ENCODE results near the gene RNASEH2A. TPM values are rescaled to one million over a fixed set of nuclear protein-coding genes. Genes with fewer than 3 reads are reported as not detected.

RNASEH2A gene
- total and polyA plus RNA-seq, 2 of the 4 experiments (the other 2 are of a cell fraction), result 34.9 to 44.6 TPM

DNA sequence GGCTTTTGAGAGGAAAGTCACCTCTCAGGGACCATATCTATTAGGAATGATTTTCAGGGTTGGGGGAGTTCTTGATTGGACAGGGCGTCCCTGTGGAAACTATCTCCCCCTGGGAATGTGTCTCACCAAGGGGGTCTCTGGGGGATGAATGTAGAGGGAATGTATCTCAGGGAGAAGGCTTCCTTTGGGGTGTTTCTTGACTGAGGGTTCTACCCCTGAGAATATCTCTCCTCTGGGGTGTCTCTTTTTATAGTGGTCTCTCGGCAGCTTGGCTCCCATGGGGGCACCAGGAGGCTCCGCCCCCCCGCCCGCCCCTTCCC lies 27.0 kb downstream of the RNASEH2A start:
- no peak overlapping the region for H2AFZ ChIP-seq (replicated peaks; ENCODE audit: low read length, poor library complexity)
- no peak overlapping the region for H2BK20ac ChIP-seq (ENCODE audit: low read depth, low read length)
- H3K9me1 ChIP-seq (ENCODE audit: insufficient read depth, low read length), result 0 out of 2 replicates have a peak, but pooled peaks cover 8% of the 10 kb centered on the region
- no peak overlapping the region for H2BK120ac ChIP-seq (ENCODE audit: low read depth, low read length)
- H2AK9ac ChIP-seq (replicated peaks; ENCODE audit: low read depth, low read length, poor library complexity), result no peak overlapping the region
- H3K14ac ChIP-seq (replicated peaks; ENCODE audit: low read depth, low read length), result no peak overlapping the region
- BruUV-seq (replicated peaks), result no TSS peak
- H3K4me2 ChIP-seq (ENCODE audit: low read depth, low read length), result no peak overlapping the region
- dilution Hi-C loops (cut with HindIII; ENCODE audit: low sequenced_read_pairs, unreplicated experiment), result no loop called here
- H3K9ac ChIP-seq (ENCODE audit: low read depth, low read length), result no peak overlapping the region
- intact Hi-C loops (cut with micrococcal nuclease), result no loop called here
- no peak overlapping the region for H3K27ac ChIP-seq (ENCODE audit: insufficient read depth, low read length)
- H3K18ac ChIP-seq (ENCODE audit: low read depth, low read length), result no peak overlapping the region
- no peak overlapping the region for H2AK5ac ChIP-seq (ENCODE audit: low read depth, low read length)
- ChIA-PET POLR2A (ENCODE audit: unreplicated experiment) (no interaction called here), CTCF (no interaction called here)
- WGBS, 2 experiments (ENCODE audit: extremely low coverage in 2 of 2, insufficient read length in 1 of 2), result no CpG with 5 or more reads among the region's 5 CpGs
- no peak overlapping the region for H4K5ac ChIP-seq (ENCODE audit: low read depth, low read length)
- TF ChIP-seq BHLHE40 (IDR thresholded peaks at IDR 0.05; ENCODE audit: low read depth, low read length) (no peak), POLR2A (IDR thresholded peaks at IDR 0.05; ENCODE audit: low read depth, low read length) (no peak), MXI1 (IDR thresholded peaks at IDR 0.05; ENCODE audit: borderline replicate concordance, low read depth, low read length) (no peak), USF2 (IDR thresholded peaks at IDR 0.05; ENCODE audit: low read depth, low read length) (no peak), MAFK (IDR thresholded peaks at IDR 0.05; ENCODE audit: low read depth, low read length) (no peak), SMC3 (IDR thresholded peaks at IDR 0.05; ENCODE audit: low read depth, low read length) (no peak), NFE2L2 (IDR thresholded peaks at IDR 0.05; ENCODE audit: low read depth, low read length) (no peak), FOS (IDR thresholded peaks at IDR 0.05; ENCODE audit: low read depth, low read length) (no peak), RCOR1 (IDR thresholded peaks at IDR 0.05; ENCODE audit: insufficient replicate concordance, low read length) (no peak), ELK1 (IDR thresholded peaks at IDR 0.05; ENCODE audit: borderline replicate concordance, low read depth, low read length) (no peak), MAZ (IDR thresholded peaks at IDR 0.05; ENCODE audit: borderline replicate concordance, low read depth, low read length) (no peak), CHD1 (IDR thresholded peaks at IDR 0.05; ENCODE audit: low read depth, low read length) (no peak), CEBPB (IDR thresholded peaks at IDR 0.05; ENCODE audit: low read depth, low read length) (no peak), RAD21 (IDR thresholded peaks at IDR 0.05; ENCODE audit: low read length) (no peak), RFX5 (IDR thresholded peaks at IDR 0.05; ENCODE audit: low read depth, low read length) (no peak)
- TF ChIP-seq, protein P1, sequence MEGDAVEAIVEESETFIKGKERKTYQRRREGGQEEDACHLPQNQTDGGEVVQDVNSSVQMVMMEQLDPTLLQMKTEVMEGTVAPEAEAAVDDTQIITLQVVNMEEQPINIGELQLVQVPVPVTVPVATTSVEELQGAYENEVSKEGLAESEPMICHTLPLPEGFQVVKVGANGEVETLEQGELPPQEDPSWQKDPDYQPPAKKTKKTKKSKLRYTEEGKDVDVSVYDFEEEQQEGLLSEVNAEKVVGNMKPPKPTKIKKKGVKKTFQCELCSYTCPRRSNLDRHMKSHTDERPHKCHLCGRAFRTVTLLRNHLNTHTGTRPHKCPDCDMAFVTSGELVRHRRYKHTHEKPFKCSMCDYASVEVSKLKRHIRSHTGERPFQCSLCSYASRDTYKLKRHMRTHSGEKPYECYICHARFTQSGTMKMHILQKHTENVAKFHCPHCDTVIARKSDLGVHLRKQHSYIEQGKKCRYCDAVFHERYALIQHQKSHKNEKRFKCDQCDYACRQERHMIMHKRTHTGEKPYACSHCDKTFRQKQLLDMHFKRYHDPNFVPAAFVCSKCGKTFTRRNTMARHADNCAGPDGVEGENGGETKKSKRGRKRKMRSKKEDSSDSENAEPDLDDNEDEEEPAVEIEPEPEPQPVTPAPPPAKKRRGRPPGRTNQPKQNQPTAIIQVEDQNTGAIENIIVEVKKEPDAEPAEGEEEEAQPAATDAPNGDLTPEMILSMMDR (conservative IDR thresholded peaks at IDR 0.05; ENCODE audit: low read depth, low read length), result no peak
- no peak overlapping the region for H3K4me3 ChIP-seq (ENCODE audit: insufficient read depth, low read depth, low read length)
- no peak overlapping the region for H2BK15ac ChIP-seq (ENCODE audit: low read depth, low read length)
- in situ Hi-C loops (cut with MboI; ENCODE audit: low sequenced_read_pairs), result no loop called here
- H3K4ac ChIP-seq (ENCODE audit: low read depth, low read length), result no peak overlapping the region
- H3K36me3 ChIP-seq (ENCODE audit: control insufficient read depth, insufficient read depth, low read length), result no peaks in the 10 kb centered on the region
- H2BK5ac ChIP-seq (ENCODE audit: low read depth, low read length, poor library complexity, severe bottlenecking), result no peak overlapping the region
- H3K79me1 ChIP-seq (ENCODE audit: low read depth in 1 of 2, low read length in 2 of 2), result no peaks in the 10 kb centered on the region
- no peak overlapping the region for H4K91ac ChIP-seq (ENCODE audit: insufficient read depth, low read depth, low read length)
- no peak overlapping the region for H3K23ac ChIP-seq (ENCODE audit: low read depth, low read length)
- peaks cover 3% of the 10 kb centered on the region; the same call in 1 of the 2 replicates for H3K4me1 ChIP-seq (ENCODE audit: control insufficient read depth, insufficient read depth, low read length)
- DNase-seq (no peak), ATAC-seq (ENCODE audit: low read depth) (no peak)
- H4K8ac ChIP-seq (ENCODE audit: low read depth in 2 of 2, low read length in 2 of 2), result no peak overlapping the region
- no peak overlapping the region for H3K56ac ChIP-seq (ENCODE audit: extremely low read depth, insufficient read depth, low read length)
- peaks cover 21% of the 10 kb centered on the region for H4K20me1 ChIP-seq (ENCODE audit: insufficient read depth, low read length)
- H3K9me3 ChIP-seq (ENCODE audit: control insufficient read depth, insufficient read depth, low read length), result no peaks in the 10 kb centered on the region; the same call in 1 of the 2 replicates
- peaks cover 48% of the 10 kb centered on the region for H3K27me3 ChIP-seq (ENCODE audit: control insufficient read depth, insufficient read depth, low read length)
